Smooth muscle cell of the brain vasculature (primary cell): ENCODE data around the gene PLEKHM1.
A peak's percentile ranks its signal among the peaks of the same experiment; 100 is the strongest.
"Not testable (repeated sequence)": the region's sequence is repeated elsewhere in the genome, so short reads cannot be mapped to it uniquely, and the experiment has no call there.

Source experiments
- DNase-seq: peaks from one replicate; pipeline ENCODE4 v3.0.0-alpha.2; 2012; ENCODE audit warnings: low read depth, low spot score

PLEKHM1 gene

DNA sequence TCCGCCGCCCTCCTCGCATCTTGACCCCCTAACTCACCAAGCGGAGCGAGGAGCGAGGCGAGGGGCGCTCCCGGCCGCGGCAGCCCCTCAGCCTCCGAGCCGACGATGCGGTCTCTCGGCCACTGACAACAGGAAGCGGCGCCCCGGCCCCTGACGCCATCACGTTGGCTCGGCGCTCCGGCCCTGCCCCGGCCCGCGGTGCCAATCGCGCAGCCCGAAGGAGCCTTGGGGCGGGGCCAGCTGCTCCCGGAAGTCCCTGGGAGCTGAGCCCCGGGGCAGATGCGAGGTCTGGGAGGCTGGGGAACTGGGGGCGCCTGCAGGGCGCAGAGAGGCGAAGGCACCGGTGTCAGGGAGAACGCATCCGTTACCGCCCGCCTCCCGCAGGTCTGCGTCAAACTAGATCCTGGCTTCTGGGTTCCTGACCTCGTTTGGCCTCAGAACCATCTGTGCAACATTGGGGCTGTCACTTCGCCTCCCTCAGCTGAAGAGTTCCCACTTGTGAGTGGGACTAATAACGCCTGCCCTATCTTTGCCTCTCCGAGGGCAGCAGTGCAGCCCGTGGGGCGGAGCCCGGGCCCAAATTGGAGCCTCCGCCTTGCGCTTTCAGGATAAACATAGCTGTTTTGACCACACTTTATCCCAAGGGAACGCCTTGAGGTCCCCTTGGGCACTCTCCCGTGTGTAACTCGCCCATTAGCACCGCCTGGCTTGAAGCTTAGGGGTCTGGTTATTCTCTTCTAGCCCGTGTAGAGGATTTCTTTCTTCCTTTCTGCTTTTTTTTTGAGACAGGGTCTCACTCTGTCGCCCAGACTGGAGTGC lies at the start of gene PLEKHM1:
TSS of gene PLEKHM1 (minus strand) at position 107 of the 819 bp plus-strand sequence. CDS start 8,237 bp downstream, outside the sequence.
- peak; percentile 21 for DNase-seq

DNA sequence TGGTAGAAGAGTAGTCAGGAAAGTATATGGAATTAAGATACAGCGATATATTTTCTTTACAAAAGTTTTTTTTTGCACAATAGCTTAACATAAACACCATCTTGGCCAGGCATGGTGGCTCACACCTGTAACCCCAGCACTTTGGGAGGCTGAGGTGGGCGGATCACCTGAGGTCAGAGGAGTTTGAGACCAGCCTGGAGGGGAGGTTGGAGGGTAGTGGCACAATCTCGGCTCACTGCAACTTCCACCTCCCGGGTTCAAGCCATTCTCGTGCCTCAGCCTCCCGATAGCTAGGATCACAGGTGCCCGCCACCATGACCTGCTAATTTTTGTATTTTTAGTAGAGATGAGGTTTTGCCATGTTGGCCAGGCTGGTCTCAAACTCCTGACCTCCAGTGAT lies 47.6 kb upstream of the PLEKHM1 start:
- not testable (repeated sequence) for DNase-seq

DNA sequence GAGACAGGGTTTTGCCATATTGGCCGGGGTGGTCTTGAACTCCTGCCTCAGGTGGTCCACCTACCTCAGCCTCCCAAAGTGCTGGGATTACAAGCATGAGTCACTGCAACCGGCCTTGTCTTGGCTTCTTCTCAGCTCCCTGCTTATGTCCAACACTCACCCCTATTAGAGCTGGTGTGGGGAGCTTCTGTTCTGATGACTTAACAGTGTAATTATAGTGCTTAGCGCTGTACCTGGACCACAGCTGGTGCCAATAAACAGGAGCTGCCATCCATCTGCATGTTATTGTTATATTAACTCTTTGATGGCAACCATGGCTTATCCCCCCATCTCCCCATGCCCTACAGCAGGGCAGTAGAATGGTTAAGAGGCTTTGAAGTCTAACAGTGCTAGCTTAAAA lies 15.6 kb upstream of the PLEKHM1 start:
- not testable (repeated sequence) for DNase-seq

DNA sequence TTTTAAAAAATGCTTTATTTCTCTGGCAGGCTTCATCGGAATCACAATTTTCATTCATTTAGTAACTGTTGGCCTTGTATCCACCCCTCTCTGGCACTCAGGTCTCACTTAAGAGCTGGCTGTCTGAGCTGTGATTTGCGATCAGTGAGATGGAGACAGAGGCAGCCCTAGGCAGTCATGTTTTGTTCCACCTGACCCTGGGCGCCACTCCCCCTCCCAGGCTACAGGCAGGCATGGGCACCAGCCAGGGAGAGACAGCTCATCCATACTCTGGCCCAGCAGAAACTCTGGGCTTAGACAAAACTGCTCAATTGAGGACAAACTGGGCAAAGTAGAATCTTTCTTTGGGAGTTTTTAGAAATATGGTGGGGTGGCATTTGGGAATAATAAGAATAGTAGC lies 14.7 kb upstream of the PLEKHM1 start:
- not testable (repeated sequence) for DNase-seq

DNA sequence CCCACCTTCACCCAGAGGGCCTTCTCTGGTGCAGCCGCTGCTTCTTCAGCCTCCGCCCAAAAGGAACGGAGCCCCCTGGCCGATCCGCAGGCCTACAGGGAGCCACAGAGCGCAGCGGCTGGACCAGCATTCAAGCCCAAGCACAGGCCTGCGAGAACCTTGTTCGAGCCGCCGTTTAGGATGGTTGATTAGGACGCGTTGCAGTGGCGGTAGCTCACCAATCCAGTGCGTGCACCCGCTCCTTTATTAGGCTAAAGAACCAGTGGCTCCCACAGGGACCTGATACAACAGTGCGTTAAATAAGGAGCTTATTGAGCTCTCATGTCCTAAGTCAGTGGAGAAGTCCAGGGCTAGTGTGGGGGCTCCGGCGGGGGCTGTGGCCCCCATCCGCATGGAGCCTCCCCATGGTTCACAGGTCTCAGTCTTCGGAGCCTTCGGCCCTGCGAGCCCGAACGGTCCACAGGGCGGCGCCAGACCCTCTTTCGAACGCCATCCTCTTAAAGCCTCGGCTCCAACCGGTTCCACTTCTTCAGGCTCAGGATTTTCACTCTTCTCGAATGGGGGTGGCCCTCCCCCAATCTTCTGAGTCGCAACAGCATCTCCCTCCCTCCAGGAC lies 10.7 kb upstream of the PLEKHM1 start:
- not testable (repeated sequence) for DNase-seq

DNA sequence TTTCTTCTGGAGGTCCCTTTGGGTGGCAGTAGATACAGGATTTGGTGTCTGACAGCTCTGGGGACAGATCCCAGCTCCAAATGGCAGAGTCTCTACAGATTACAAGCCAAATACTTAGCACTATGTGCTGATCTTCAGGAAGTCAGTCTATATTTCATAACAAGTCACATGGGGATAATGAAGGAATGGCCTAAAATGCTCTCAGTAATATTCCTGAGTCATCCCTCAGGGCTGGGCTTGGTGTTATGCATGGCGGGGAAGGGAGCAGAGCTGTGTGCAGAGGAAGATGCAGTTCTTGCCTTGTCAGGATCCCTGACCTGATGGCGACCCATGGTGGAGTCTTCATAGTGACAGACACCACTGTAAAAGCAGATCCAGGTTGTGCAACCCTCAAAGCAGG lies 10.0 kb upstream of the PLEKHM1 start:
- not testable (repeated sequence) for DNase-seq

DNA sequence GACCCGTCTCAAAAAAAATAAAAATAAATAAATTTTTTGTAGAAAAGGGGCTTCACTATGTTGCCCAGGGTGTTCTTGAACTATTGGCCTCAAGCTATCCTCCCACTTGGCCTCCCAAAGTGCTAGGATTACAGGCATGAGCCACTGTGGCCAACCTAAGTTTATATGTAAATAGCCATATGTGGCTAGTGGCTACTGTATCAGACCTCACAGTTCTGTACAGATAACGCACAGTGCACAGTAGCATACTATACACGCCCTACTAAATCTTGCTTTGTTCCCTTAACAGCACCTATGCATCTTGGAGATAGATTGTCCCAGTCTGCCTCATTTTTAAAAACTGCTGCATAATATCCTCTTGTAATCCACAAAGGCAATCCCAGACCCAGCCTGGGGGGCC lies 8.7 kb upstream of the PLEKHM1 start:
- not testable (repeated sequence) for DNase-seq

DNA sequence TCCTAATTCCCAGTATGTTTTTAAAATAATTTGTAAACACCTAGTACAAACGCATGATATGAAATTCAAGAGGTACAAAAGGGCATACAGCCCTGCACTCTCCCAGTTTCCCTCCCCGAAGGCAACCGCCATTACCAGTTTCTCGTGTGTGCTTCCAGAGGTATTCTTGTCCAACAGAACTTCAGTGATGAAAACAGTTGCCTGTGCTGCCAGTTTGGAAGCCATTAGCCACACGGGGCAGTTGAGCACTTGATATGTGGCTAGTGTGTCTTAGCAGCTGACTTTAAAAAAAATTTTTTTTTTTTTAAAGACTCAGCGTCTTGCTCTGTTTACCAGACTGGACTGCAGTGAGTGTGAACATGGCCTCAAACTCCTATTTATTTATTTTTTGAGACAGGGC lies 7.9 kb upstream of the PLEKHM1 start:
- DNase-seq, result not testable (repeated sequence)

DNA sequence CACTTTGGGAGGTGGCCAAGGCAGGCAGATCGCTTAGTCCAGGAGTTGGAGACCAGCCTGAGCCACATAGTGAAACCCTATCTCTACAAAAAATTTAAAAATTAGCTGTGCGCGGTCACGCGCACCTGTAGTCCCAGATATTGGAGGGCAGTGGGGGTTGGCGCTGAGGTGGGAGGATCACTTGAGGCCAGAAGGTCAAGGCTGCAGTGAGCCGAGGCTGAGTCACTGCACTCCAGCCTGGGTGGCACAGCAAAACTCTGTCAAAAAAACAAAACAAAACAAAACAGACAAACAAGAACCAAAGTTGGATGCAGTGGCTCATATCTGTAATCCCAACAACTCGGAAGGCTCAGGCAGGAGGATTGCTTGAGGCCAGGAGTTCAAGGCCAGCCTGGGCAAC lies 6.9 kb upstream of the PLEKHM1 start:
- not testable (repeated sequence) for DNase-seq

DNA sequence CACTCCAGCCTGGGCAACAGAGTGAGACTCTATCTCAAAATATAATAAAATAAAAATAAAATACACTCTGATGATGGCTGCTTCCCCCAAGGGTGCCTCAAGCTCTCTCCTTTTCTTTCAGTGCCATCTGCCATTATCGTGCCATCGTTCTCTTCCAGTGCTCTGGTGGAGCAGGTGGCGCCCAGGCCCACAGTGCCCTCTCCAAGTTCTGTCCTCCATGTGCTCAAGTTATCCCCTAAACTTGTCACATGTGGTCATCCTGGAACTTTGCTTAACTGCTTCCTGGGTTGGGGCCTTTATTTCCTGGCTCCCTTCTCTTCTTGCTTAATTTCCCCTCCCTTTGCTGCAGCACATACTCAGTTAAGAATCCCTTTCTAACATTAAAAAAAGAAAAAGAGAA lies 6.0 kb upstream of the PLEKHM1 start:
- DNase-seq, result not testable (repeated sequence)

DNA sequence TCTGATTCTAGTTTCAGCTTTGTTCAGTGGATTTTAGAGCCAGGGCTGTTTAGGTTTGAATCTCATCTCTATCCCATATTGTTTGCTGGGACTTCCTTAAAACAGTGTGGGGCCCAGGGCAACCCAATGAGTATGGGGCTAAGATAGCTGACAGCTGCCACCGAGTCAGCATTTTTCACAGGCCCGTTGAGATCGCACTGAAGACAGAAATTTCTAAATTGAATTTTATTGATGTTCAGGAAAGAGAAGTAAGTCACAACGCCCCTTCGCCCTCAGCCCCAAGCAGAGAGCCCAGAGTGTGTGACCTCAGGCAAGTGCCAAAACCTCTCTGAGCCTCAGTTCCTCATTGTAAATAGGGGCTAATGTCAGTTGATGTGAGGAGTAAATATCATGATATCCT lies 4.0 kb upstream of the PLEKHM1 start:
- not testable (repeated sequence) for DNase-seq

DNA sequence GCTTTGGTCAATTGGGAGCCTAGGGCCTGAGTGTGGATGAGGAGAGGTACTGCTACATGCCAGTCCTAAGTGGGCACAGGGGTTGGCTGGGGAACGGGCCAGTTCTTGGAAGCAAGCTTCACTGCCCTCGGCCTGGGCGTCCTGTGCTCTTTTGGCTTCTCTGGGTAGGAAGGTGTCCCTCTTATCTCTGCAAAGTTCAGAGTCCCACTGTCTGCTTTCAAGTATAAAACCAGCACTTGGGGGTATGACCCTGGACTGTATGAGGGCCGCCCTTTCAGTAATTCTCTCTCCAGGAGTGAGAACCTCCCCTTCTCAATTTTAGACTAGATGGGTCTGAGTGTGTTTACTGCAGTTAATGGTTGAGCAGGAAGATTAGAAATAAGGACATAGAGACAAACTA lies 1.6 kb upstream of the PLEKHM1 start:
- DNase-seq, result not testable (repeated sequence)

DNA sequence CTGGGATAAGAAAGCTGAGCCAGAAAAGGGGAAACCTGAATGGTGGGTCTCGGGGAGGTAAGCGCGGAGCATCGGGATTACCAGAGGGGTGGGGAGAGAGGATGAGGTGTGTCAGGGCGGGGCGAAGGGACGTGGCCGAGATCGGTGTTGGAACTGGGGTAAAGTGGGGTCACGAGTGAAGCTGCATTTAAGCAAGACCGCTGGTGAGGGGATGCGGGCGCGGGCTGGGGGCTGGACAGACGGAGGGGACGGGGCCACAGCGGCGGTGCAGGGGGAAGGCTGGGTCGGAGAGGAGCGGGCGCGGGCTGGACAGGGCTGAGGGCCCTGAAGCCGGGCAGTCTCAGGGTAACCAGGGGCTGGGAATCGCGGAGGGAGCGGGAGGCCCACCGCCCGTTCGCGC lies 323 bp downstream of the PLEKHM1 start:
- not testable (repeated sequence) for DNase-seq

DNA sequence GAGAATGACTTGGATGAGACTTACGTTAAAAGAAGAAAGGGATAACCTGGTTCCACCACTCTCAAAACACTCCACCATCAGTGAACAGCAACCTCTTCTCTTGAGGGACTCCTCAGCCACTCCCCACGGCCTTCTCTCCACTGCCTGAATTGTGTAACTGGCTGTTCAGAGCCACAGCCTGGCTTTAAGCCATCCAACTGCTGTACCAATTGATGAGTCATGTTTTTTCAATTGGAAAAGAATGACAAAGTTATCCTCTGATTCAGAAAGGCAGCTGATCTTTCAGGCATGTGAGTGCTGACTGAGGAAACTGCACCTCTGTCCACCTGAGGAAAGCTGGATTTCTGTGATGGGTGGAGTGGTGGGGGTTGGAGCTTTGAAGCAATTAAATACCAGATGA lies 2.8 kb downstream of the PLEKHM1 start:
- DNase-seq, result peak; percentile 35

DNA sequence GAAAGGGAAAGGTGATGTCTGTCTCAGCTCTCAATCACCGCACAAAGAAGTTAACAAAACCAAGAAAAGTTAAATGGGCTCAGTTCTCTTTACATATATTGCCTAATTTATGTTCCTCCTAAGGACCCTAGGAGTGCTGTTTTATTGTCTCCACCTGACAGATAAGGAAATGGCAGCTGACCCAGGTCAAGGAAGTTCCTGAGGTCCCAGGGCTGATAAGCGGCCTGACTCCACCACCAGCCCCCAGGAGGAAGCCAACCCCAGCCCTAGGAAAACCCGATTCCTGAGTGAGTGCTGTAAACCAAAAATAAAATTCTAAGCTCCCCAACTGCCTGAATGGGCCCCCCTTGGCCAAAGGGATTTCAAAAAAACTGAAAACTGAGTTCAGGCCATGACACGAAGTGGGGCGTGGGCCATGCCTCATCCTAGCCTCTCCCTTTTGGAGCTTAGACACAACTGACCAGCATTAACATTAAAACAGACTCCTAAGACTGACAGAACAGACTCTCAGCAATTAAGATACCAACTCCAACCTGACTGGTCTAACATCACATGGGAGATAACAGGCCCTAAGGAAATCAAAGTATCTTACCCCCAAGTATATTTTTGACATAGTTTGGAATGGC lies 6.8 kb downstream of the PLEKHM1 start:
- DNase-seq, result not testable (repeated sequence)

DNA sequence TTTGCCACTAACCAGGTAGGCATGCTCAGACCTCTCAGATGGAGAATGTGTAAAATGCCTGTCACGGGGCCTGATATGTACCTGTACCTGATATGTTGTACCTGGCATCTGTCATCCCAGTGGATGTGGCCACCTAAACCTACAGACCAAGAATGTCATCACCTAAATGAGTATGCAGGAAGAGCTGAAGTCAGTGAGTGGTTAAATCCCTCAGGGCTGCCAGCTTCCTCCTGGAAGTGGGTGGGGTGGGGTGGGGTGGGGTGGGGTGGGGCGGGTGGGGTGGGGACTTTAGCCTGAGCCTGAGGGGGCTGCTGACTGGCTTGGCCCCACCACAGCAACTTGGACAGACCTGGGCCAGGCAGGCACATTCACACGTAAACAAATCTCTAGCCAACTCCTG lies 7.3 kb downstream of the PLEKHM1 start:
- not testable (repeated sequence) for DNase-seq

DNA sequence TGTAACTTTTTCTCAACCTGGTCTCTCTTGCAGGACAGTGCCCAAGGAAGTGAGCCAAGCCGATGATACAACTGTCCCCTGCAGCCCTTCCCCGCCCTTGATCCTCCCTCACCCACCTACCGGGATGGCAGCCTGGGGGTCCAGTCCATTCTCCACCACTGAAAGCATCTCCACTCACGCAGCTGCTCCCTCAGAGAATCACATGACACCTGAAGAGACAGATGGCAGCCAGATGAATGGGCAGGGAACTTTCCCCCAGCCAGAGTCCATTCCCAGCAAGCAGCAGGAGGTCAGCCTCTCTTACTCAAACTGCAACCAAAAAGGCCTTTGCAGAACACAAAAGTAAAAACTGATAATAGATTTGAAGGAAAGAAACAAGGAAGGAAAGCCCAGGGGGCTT lies 8.2 kb downstream of the PLEKHM1 start:
- DNase-seq, result not testable (repeated sequence)

DNA sequence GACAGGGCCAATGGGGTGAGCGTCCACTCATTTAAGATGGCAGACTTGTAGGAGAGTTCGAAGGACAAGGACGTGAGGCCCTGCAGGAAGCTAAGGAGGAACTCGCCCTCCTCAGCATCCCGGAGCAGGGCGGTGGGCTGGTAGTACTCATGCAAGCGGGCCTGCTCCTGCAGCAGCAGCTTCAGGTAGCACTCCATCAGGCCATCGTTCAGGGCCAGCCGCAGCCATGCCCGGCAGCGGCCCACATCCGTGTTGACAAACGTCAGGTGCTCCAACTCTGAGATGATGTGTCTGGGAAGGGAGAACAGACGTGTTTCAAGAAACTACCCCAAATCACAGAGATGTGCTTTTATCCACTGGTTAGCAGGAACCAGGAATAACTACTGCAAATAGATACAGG lies 15.1 kb downstream of the PLEKHM1 start:
- DNase-seq, result not testable (repeated sequence)

DNA sequence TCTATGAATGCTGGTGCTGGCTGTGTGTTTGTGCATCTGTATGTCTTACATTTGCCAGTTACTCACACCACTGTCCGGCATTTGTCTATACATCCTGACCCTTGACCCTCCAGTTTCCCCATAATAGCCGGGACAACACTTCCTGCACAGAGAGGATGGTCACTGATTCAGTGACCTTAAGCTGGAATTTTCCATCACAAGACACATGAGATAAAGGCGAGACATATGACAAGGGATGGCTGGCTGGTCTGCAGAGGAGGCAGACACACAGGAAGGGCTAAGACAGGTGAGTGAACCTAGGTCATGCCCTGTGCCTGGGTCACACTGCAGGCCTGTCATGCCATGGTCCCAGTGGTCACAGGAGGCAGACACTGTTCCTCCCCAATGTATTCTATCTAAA lies 18.3 kb downstream of the PLEKHM1 start:
- DNase-seq, result not testable (repeated sequence)

DNA sequence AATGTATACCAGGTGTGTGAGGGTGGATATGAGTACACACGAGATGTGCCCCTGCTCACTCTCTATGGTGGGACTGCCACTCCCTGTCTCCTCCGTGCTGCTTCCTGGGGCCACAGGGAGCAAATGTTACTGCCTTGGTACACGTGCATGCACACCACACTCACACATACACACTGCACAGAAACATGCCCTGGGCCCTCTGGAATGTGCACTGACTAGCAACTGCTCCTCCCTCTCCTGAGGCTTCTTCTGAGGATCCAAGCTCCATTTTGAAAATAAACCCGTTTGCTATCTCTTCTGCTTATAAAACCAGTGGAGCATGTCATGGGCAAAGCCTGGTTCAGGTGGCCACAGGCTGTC lies 21.3 kb downstream of the PLEKHM1 start:
- not testable (repeated sequence) for DNase-seq

DNA sequence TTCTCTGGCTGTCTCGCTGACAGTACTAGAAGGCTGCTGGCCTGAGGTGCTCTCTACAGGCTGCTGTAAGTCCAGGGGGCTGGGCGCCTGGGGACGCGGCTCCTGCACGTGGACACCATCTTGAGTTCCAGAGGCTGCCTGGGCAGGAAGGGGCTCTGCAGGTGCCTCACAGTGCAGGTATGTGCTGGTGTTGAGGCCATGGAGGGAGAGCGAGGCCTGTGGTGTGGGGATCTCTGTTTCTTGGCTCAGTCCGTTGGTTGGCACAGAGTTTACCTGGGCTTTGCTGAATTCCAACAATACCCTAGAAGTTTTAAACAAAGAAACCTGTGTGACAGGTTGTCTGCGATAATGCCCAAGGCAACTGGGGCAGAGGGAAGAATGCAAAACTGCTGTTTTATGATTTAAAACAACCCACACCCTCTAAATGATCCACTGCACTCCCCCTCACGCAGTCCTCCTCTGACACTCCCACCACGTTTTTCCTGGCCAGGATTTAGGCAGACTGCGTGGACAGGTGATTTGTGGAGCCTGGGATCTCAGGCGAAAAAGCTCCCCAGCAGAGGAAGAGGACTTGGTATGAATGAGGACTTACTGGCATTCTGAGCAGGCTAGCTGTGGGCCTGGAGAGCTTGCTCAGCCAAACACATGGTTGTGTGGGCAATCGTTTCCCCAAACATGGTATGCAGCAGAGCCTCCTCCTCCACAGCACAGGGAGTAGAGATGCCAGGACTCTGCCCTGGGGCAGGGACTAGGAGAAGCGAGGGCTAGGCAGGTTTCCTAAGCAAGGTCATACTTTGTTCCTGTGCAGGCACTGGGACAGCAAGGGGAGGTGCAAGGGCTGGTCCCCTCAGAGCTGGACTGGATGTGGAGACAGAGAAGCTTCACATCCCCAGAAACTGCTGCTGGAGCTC lies 22.0 kb downstream of the PLEKHM1 start:
- DNase-seq, result not testable (repeated sequence)
